Vagina (tissue), 2 donors: ENCODE measurements around the gene SNX6. TPM values are rescaled to one million over a fixed set of nuclear protein-coding genes. Genes with fewer than 3 reads are reported as not detected.
"Not testable (repeated sequence)": the region's sequence is repeated elsewhere in the genome, so short reads cannot be mapped to it uniquely, and the experiment has no call there.

Source experiments
- DNase-seq, 2 donors: peaks; one replicate each; pipeline ENCODE4 v3.0.0-alpha.2; 2017; ENCODE audit errors: extremely low spot score in 2 of 2
- H3K27ac ChIP-seq: fragments of 200-600 bp; sonication (generic); one replicate; pipeline ENCODE4 v1.5.1; 2019
- H3K27me3 ChIP-seq: fragments of 200-600 bp; sonication (generic); one replicate; pipeline ENCODE4 v1.5.1; 2019
- H3K36me3 ChIP-seq, 2 donors: fragments of 200-600 bp; sonication (generic); one replicate each; pipeline ENCODE4 v1.5.1; 2017 to 2019
- H3K4me1 ChIP-seq: fragments of 200-600 bp; sonication (generic); one replicate; pipeline ENCODE4 v1.5.1; 2019
- H3K4me3 ChIP-seq, 2 donors: fragments of 200-600 bp; sonication (generic); 1 replicate in 1 of 2; 2 replicates in 1 of 2; pipeline ENCODE4 v1.5.1; 2016 to 2019
- H3K9me3 ChIP-seq: fragments of 200-600 bp; sonication (generic); one replicate; pipeline ENCODE4 v1.5.1; 2019
- POLR2A ChIP-seq, 2 donors: fragments of 450-650 bp; IDR thresholded peaks; one replicate each; pipeline ENCODE4 v1.6.1; 2017; ENCODE audit warnings: antibody characterized with exemption in 2 of 2, mild to moderate bottlenecking in 2 of 2, moderate library complexity in 2 of 2
- POLR2AphosphoS5 ChIP-seq, 2 donors: sonication (generic); formaldehyde crosslinking; IDR thresholded peaks; one replicate each; pipeline ENCODE4 v1.9.0; 2017; ENCODE audit warnings: antibody characterized with exemption in 2 of 2, mild to moderate bottlenecking in 2 of 2, low read depth in 1 of 2; ENCODE audit not compliant: insufficient read depth in 1 of 2
- intact Hi-C: fragments of 100-400 bp; cut with DNase I; formaldehyde crosslinking; loops from one replicate; pipeline ENCODE4 v1.15.1; 2023
- total RNA-seq: library from RNA; depleted of rRNA; stranded (reverse); fragments of >200 nt; gene quantifications from one replicate; pipeline ENCODE4 v1.2.3, GENCODE V29; 2016
- TF ChIP-seq, protein P1 (sequence below), 3 experiments: fragments of 450-650 bp in 2 of 3; fragments of 200-600 bp in 1 of 3; sonication (generic) in 1 of 3; IDR thresholded peaks; one replicate each; pipeline ENCODE4 v1.5.1; 2017 to 2019; ENCODE audit warnings: antibody characterized with exemption in 3 of 3, mild to moderate bottlenecking in 2 of 3, moderate library complexity in 2 of 3

Gene SNX6
- total RNA-seq, 1 donor from 2014 or later: 46.4 TPM

DNA sequence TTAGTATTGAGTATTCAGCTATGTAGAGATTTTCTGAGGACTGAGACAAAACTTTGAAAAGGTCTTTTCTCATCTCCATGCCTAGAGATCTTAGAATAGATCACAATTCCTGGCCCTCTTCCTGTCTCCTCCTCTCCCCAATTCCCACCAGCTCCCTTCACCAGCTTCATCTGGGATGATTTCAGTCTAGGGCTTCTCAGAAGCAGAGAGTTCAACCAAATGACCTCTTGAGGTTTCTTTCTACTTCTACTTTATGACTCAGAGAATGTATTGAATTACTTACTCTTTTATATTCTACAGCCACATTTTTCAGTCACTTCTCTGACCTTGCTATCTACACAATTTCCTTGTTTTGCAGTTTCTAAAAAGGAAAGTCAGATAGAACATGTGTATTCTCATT lies 19.4 kb upstream of the SNX6 start:
- Histone ChIP-seq H3K4me3 (no peak overlapping the region), H3K27me3 (no peaks in the 10 kb centered on the region), H3K27ac (no peak overlapping the region), H3K4me1 (no peaks in the 10 kb centered on the region), H3K9me3 (no peaks in the 10 kb centered on the region), H3K36me3 (no peaks in the 10 kb centered on the region)
- no peak for DNase-seq
- TF ChIP-seq, protein P1, sequence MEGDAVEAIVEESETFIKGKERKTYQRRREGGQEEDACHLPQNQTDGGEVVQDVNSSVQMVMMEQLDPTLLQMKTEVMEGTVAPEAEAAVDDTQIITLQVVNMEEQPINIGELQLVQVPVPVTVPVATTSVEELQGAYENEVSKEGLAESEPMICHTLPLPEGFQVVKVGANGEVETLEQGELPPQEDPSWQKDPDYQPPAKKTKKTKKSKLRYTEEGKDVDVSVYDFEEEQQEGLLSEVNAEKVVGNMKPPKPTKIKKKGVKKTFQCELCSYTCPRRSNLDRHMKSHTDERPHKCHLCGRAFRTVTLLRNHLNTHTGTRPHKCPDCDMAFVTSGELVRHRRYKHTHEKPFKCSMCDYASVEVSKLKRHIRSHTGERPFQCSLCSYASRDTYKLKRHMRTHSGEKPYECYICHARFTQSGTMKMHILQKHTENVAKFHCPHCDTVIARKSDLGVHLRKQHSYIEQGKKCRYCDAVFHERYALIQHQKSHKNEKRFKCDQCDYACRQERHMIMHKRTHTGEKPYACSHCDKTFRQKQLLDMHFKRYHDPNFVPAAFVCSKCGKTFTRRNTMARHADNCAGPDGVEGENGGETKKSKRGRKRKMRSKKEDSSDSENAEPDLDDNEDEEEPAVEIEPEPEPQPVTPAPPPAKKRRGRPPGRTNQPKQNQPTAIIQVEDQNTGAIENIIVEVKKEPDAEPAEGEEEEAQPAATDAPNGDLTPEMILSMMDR (IDR thresholded peaks at IDR 0.05): no peak
- intact Hi-C loops: no loop called here

DNA sequence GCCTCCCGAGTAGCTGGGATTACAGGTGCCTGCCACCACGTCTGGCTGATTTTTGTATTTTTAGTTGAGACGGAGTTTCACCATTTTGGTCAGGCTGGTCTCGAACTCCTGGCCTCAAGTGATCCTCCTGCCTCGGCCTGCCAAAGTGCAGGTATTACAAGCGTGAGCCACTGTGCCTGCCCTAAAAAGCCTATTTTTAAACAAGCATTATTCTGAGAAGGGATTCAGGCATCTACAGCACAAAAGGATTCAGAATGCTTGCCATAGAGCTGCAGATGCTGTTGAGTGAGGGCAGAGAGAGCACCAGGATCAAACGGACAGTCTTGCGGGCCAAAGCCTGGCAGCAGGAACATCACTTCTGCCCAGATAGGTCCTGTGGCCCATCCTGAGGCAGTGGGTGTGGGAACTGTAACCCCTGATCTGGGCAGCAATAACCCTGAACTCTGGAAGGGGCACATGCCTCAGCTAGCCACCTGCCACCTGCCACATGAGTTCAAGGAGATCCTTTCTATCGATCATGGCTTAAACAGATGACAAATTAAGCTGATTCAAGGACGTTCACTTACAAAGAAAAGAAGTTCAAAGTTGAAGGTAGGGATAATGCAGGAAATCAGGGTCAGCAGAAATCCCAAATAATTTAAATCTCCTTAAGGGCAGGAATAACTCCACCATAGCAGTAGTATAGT lies 16.8 kb upstream of the SNX6 start:
- no peak for DNase-seq
- intact Hi-C loops: no loop called here
- TF ChIP-seq, protein P1 (IDR thresholded peaks at IDR 0.05): no peak
- no peak for TF ChIP-seq POLR2A (IDR thresholded peaks at IDR 0.05)
- TF ChIP-seq POLR2AphosphoS5 (IDR thresholded peaks at IDR 0.05; ENCODE audit: insufficient read depth in 1 of 2, low read depth in 1 of 2): no peak
- H3K9me3 ChIP-seq: no peaks in the 10 kb centered on the region
- no peaks in the 10 kb centered on the region for H3K27me3 ChIP-seq
- no peak overlapping the region for H3K27ac ChIP-seq
- H3K4me3 ChIP-seq: no peak overlapping the region
- H3K36me3 ChIP-seq: no peaks in the 10 kb centered on the region
- no peaks in the 10 kb centered on the region for H3K4me1 ChIP-seq

DNA sequence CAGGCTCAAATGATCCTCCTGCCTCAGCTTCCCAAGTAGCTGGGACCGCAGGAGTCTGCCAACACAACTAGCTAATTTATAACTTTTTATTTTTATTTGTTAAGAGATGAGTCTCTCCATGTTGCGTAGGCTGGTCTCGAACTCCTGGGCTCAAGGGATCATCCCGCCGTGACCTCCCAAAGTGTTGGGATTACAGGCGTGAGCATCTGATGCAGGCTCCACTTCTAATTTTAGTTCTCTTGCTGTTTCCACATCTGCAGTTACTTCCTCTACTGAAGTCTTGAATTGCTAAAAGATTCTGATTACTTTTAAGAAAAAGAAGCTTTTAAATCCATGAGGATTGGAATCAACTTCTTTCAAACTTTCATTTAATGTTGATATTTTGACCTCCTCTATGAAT lies 13.4 kb upstream of the SNX6 start:
- Histone ChIP-seq H3K4me1 (no peaks in the 10 kb centered on the region), H3K36me3 (no peaks in the 10 kb centered on the region), H3K9me3 (no peaks in the 10 kb centered on the region), H3K4me3 (no peak overlapping the region), H3K27me3 (no peaks in the 10 kb centered on the region), H3K27ac (no peak overlapping the region)
- no peak for DNase-seq
- intact Hi-C loops: no loop called here
- TF ChIP-seq POLR2AphosphoS5 (IDR thresholded peaks at IDR 0.05; ENCODE audit: insufficient read depth in 1 of 2, low read depth in 1 of 2) (no peak), POLR2A (IDR thresholded peaks at IDR 0.05) (no peak)
- TF ChIP-seq, protein P1 (IDR thresholded peaks at IDR 0.05): no peak

DNA sequence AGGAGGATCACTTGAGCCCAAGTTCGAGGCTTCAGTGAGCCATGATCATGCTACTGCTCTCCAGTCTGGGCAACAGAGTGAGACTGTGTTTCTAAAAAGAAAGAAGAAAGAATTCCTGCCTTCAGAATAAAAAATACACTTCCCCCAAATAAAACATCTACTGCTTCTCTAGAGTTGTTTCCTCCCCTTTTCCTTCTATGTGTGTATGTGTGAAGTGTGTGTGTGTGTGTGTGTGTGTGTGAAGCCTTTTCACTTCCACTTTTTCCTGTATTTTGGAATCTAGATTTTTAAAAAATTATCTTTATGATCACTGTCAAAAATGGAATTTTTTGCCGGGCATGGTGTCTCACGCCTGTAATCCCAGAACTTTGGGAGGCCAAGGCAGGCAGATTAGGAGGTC lies 12.6 kb upstream of the SNX6 start:
- H3K36me3 ChIP-seq: no peaks in the 10 kb centered on the region
- no peaks in the 10 kb centered on the region for H3K27me3 ChIP-seq
- H3K4me3 ChIP-seq: no peak overlapping the region
- intact Hi-C loops: no loop called here
- no peak overlapping the region for H3K27ac ChIP-seq
- no peaks in the 10 kb centered on the region for H3K4me1 ChIP-seq
- no peak for TF ChIP-seq POLR2A (IDR thresholded peaks at IDR 0.05)
- no peak for TF ChIP-seq POLR2AphosphoS5 (IDR thresholded peaks at IDR 0.05; ENCODE audit: insufficient read depth in 1 of 2, low read depth in 1 of 2)
- TF ChIP-seq, protein P1 (IDR thresholded peaks at IDR 0.05): no peak
- H3K9me3 ChIP-seq: no peaks in the 10 kb centered on the region
- DNase-seq: no peak

DNA sequence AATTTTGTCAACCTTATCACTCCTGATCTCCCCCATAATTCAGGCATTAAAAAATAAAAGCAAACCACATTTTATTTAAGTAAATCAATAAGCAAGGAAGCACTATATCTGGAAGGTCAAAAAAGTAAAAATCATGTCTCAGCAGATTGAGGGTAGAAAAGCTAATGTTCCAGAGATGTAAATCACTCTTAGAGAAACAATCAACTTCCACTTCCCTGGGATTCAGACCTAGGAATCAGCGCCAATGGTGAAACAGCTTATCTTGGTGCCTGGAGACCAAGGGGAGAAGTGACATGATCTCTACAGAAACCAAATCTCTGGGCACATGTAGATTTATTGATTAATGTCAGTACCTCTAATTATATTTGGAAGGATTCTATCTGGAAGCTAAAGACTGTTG lies 10.9 kb upstream of the SNX6 start:
- DNase-seq: no peak
- Histone ChIP-seq H3K9me3 (no peaks in the 10 kb centered on the region), H3K36me3 (no peaks in the 10 kb centered on the region), H3K27ac (no peak overlapping the region), H3K27me3 (no peaks in the 10 kb centered on the region), H3K4me1 (no peaks in the 10 kb centered on the region), H3K4me3 (no peak overlapping the region)
- intact Hi-C loops: no loop called here
- TF ChIP-seq POLR2AphosphoS5 (IDR thresholded peaks at IDR 0.05; ENCODE audit: insufficient read depth in 1 of 2, low read depth in 1 of 2): no peak
- TF ChIP-seq, protein P1 (IDR thresholded peaks at IDR 0.05): no peak
- TF ChIP-seq POLR2A (IDR thresholded peaks at IDR 0.05): no peak

DNA sequence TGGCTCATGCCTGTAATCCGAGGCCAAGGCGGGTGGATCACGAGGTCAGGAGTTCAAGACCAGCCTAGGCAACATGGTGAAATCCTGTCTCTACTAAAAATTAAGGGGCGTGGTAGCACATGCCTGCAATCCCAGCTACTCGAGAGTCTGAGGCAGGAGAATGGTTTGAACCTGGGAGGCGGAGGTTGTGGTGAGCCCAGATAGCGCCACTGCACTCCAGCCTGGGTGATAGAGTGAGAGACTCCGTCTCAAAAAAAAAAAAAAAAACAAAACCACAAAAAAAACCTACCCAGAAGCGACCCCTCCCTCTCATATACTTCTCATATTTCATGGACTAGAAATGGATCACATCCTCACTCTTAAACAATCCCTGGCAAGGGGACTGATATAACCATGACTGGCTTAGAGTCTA lies 4.4 kb upstream of the SNX6 start:
- H3K27me3 ChIP-seq, H3K27ac ChIP-seq, H3K4me3 ChIP-seq, DNase-seq, intact Hi-C loops, H3K9me3 ChIP-seq, H3K4me1 ChIP-seq, H3K36me3 ChIP-seq: not testable (repeated sequence)
